ENCODE data around the gene TRABD. TPM values are rescaled to one million over a fixed set of nuclear protein-coding genes. Genes with fewer than 3 reads are reported as not detected.

TRABD gene
- polyA plus RNA-seq, 1 donor (not counting 4 experiments of a cell fraction or from before 2014, with no cell fraction given), result 22.7 TPM

DNA sequence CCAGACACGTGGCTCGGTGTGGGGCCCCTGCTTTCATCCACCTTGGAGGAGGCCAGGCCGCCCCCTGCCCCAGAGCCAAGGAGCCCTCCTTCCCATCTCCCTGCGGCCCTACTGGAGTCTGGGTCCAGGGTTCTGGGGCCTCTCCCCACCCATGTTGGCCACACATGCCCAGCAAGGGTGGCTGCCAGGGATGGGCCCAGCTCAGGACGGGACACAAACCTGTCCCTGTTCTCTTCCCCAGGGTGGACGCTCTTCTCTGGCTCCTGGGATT lies 10.6 kb upstream of the TRABD start:
- TF ChIP-seq, protein P1, sequence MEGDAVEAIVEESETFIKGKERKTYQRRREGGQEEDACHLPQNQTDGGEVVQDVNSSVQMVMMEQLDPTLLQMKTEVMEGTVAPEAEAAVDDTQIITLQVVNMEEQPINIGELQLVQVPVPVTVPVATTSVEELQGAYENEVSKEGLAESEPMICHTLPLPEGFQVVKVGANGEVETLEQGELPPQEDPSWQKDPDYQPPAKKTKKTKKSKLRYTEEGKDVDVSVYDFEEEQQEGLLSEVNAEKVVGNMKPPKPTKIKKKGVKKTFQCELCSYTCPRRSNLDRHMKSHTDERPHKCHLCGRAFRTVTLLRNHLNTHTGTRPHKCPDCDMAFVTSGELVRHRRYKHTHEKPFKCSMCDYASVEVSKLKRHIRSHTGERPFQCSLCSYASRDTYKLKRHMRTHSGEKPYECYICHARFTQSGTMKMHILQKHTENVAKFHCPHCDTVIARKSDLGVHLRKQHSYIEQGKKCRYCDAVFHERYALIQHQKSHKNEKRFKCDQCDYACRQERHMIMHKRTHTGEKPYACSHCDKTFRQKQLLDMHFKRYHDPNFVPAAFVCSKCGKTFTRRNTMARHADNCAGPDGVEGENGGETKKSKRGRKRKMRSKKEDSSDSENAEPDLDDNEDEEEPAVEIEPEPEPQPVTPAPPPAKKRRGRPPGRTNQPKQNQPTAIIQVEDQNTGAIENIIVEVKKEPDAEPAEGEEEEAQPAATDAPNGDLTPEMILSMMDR (optimal IDR thresholded peaks at IDR 0.05 in 1 of 3, IDR thresholded peaks at IDR 0.05 in 1 of 3, conservative IDR thresholded peaks at IDR 0.05 in 1 of 3; ENCODE audit: extremely low read depth in 1 of 3, insufficient read depth in 2 of 3, low read length in 3 of 3), result no peak
- no peak for TF ChIP-seq EZH2 (IDR thresholded peaks at IDR 0.05; ENCODE audit: low read length)
- no peak for DNase-seq (ENCODE audit: low read depth, low spot score)
- H3K9ac ChIP-seq (ENCODE audit: control insufficient read depth, extremely low read depth, insufficient read depth, low read length), result no peak overlapping the region
- H3K4me1 ChIP-seq (ENCODE audit: control insufficient read depth, extremely low read depth, insufficient read depth, low read length), result no peaks in the 10 kb centered on the region
- no peaks in the 10 kb centered on the region for H3K36me3 ChIP-seq (ENCODE audit: control insufficient read depth in 2 of 2, extremely low read depth in 1 of 2, insufficient read depth in 2 of 2, low read length in 2 of 2)
- H3K9me3 ChIP-seq (ENCODE audit: control insufficient read depth, low read depth, low read length), result no peaks in the 10 kb centered on the region
- H3K9me1 ChIP-seq (ENCODE audit: control insufficient read depth, extremely low read depth, insufficient read depth, low read length), result no peaks in the 10 kb centered on the region
- H3K4me3 ChIP-seq (ENCODE audit: control insufficient read depth in 2 of 3, extremely low read depth in 1 of 3, insufficient read depth in 2 of 3, low read depth in 1 of 3, low read length in 3 of 3), result no peak overlapping the region
- peaks cover 5% of the 10 kb centered on the region for H3K27me3 ChIP-seq (ENCODE audit: control insufficient read depth, extremely low read depth, insufficient read depth, low read length)
- no peak overlapping the region for H3K4me2 ChIP-seq (ENCODE audit: control insufficient read depth, extremely low read depth, insufficient read depth, low read depth, low read length)
- no peaks in the 10 kb centered on the region for H3K79me2 ChIP-seq (ENCODE audit: control insufficient read depth, insufficient read depth, low read length)
- no peaks in the 10 kb centered on the region for H4K20me1 ChIP-seq (ENCODE audit: control insufficient read depth, extremely low read depth, insufficient read depth, low read length)
- H2AFZ ChIP-seq (ENCODE audit: control insufficient read depth, low read length), result no peak overlapping the region
- H3K27ac ChIP-seq (ENCODE audit: control insufficient read depth, insufficient read depth, low read length), result no peak overlapping the region
- dilution Hi-C loops (cut with MboI; ENCODE audit: extremely low pct_ligation_motif_present, low sequenced_read_pairs), result no loop called here
- FAIRE-seq, result no peak

DNA sequence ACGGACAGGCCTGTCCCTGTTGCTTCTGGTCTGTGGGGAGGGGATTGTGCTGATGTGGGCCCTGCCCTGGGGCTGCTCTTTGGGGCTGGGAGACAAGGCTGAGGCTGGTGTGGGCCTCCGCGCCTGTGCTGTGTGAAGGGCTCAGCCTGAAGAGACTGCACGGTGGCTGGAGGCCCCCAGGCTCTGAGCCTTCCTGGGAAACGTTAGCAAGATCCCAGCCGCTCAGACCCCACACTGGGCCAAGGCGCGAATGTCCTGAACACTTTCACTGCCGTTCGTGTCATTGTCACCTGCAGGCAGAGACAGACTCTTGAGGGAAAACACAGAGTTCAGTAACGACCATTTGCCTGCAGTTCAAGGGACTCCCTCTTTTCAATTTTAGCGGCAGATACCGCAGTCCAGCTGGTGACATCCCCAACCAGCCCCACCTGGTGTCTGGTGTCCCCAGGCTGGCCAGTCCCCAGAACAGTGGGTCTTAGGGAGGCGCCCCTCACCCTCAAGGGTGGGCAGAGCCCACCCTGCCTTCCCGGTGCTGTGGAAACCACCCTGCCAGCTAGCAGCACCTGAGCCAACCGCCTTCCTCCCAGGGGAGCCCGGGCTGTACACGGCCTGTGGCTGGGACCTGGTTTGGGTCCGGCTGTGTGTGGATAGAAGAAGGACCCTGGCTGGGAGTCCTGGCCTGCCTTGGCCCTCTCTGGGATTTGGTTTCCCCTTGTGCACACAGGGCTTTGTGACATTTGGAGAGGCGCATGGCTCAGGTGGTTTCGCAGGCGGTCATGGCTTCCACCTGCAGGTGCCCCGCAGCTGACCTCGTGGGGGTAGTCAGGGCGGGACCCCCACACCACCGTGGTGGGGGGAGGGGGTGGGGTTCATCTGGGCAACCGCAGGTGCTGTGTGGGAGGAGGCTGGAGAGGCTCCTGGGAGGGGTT lies 9.5 kb upstream of the TRABD start:
- FAIRE-seq, result no peak
- dilution Hi-C loops (cut with MboI; ENCODE audit: extremely low pct_ligation_motif_present, low sequenced_read_pairs), result no loop called here

More for the DNA sequence above, 9.5 kb upstream of the TRABD start:
- H3K4me1 ChIP-seq (ENCODE audit: control insufficient read depth, extremely low read depth, insufficient read depth, low read length), result no peaks in the 10 kb centered on the region
- H4K20me1 ChIP-seq (ENCODE audit: control insufficient read depth, extremely low read depth, insufficient read depth, low read length), result no peaks in the 10 kb centered on the region
- no peak overlapping the region for H3K9ac ChIP-seq (ENCODE audit: control insufficient read depth, extremely low read depth, insufficient read depth, low read length)
- H3K9me1 ChIP-seq (ENCODE audit: control insufficient read depth, extremely low read depth, insufficient read depth, low read length), result no peaks in the 10 kb centered on the region
- H3K4me3 ChIP-seq (ENCODE audit: control insufficient read depth in 2 of 3, extremely low read depth in 1 of 3, insufficient read depth in 2 of 3, low read depth in 1 of 3, low read length in 3 of 3), result no peak overlapping the region
- no peak overlapping the region for H3K27ac ChIP-seq (ENCODE audit: control insufficient read depth, insufficient read depth, low read length)
- no peak overlapping the region for H3K4me2 ChIP-seq (ENCODE audit: control insufficient read depth, extremely low read depth, insufficient read depth, low read depth, low read length)
- no peak for DNase-seq (ENCODE audit: low read depth, low spot score)
- H3K79me2 ChIP-seq (ENCODE audit: control insufficient read depth, insufficient read depth, low read length), result no peaks in the 10 kb centered on the region
- TF ChIP-seq, protein P1 (optimal IDR thresholded peaks at IDR 0.05 in 1 of 3, IDR thresholded peaks at IDR 0.05 in 1 of 3, conservative IDR thresholded peaks at IDR 0.05 in 1 of 3; ENCODE audit: extremely low read depth in 1 of 3, insufficient read depth in 2 of 3, low read length in 3 of 3), result no peak
- TF ChIP-seq EZH2 (IDR thresholded peaks at IDR 0.05; ENCODE audit: low read length), result no peak
- no peak overlapping the region for H2AFZ ChIP-seq (ENCODE audit: control insufficient read depth, low read length)
- H3K27me3 ChIP-seq (ENCODE audit: control insufficient read depth, extremely low read depth, insufficient read depth, low read length), result no peaks in the 10 kb centered on the region
- no peaks in the 10 kb centered on the region for H3K9me3 ChIP-seq (ENCODE audit: control insufficient read depth, low read depth, low read length)
- no peaks in the 10 kb centered on the region for H3K36me3 ChIP-seq (ENCODE audit: control insufficient read depth in 2 of 2, extremely low read depth in 1 of 2, insufficient read depth in 2 of 2, low read length in 2 of 2)

All from keratinocyte (primary cell).